HG03457 (cell line): ENCODE measurements around the gene TSKS.

Experiments used
- ATAC-seq: cut with Tn5 transposase; IDR thresholded peaks from one replicate; pipeline ENCODE4 v1.9.1; 2021; ENCODE audit warnings: moderate number of reproducible peaks; ENCODE audit not compliant: unreplicated experiment

TSKS gene

GRCh38 chr19:49795615-49796014, 32.5 kb upstream of the TSKS start:
- ATAC-seq = no peak

DNA sequence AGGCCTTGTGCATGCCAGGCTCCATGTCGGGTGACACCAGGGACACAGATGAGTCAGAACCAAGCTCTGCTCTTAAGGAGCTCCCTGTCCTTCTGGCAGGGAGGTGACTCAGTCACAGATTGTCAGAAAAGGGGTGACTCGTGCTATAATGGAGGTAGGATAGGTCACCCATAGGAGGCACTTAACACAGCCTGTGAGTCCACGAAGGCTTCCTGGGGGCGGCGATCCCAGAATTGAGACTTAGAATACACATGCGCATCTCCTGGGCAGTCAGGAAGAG, 30.4 kb upstream of the TSKS start:
- no peak for ATAC-seq

- no peak for ATAC-seq
These were observed 29.9 kb upstream of the TSKS start for GRCh38 chr19:49792829-49793560.

DNA sequence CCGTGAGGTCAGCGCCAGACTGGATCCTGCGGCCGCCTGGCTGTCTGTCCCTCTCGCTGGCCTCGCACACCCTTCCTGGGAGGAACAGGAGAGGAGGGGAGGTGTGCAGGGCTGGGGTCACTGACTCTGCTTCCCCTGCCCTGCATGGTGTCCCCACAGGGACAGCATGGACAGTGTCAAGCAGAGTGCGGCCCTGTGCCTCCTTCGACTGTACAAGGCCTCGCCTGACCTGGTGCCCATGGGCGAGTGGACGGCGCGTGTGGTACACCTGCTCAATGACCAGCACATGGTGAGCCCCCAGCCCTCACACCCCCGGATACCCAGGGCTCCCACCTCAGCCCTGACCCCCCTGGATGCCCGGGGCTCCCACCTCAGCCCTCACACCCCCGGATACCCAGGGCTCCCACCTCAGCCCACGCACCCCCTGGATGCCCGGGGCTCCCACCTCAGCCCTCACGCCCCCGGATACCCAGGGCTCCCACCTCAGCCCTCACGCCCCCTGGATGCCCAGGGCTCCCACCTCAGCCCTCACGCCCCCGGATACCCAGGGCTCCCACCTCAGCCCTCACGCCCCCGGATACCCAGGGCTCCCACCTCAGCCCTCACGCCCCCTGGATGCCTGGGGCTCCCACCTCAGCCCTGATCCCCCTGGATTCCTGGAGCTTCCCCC, 28.8 kb upstream of the TSKS start:
- no peak for ATAC-seq

DNA sequence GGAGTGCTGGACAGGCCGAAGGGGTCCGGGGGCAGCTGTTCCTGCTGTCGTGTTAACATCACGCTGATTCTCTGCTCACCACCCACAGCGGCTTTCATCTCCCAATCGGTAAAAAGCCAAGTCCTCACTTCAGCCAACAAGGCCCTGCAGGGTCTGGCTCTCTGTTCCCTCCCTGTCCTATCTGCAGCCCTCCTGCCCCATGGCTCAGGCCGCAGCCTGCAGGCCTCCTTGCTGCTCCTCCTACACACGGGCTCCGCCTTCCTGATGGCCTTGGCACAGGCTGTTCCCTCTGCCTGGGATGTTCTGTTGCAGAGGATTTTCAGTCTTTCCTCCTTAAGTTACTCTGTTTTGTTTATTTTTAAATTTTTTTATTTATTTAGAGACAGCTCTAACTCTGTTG, 27.8 kb upstream of the TSKS start:
- ATAC-seq = no peak

DNA sequence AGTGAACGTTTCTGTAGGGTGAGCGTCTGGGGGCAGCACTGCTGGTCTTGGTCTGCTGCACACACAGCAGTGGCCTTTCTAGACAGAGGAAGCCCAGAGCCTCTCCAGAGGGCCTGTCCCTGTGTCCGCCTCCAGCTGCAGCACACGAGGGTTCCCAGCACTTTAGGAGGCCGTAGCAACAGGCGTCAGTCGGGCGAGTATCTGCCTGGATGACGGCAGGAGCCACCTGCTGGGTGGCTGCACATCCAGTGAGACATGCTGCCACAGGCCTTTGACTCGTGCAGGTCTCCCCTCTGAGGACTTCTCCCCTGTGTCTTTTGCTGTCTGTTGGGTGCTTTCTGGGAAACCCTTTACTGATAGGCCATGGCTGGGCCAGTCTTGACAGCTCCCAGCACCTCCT, 25.8 kb upstream of the TSKS start:
- no peak for ATAC-seq

- no peak for ATAC-seq
These were observed 24.6 kb upstream of the TSKS start for GRCh38 chr19:49787746-49788145.

- no peak for ATAC-seq
These were observed 23.3 kb upstream of the TSKS start for GRCh38 chr19:49786376-49786820.

DNA sequence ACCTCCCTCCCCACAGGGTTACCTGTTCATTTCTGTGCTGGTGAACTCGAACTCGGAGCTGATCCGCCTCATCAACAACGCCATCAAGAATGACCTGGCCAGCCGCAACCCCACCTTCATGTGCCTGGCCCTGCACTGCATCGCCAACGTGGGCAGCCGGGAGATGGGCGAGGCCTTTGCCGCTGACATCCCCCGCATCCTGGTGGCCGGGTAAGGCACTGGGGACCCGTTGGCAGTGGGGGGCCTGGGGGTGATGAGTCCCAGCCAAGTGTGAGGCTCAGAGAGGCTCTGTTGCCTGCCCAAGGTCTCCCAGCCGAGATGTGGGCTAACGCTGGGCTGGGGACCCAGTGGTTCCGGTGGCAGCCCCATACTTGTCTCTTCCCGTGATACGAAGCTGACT, 19.4 kb upstream of the TSKS start:
- ATAC-seq = no peak

GRCh38 chr19:49781394-49781793, 18.3 kb upstream of the TSKS start:
- ATAC-seq = no peak

- ATAC-seq = no peak
These were observed 17.8 kb upstream of the TSKS start for GRCh38 chr19:49780861-49781260.

DNA sequence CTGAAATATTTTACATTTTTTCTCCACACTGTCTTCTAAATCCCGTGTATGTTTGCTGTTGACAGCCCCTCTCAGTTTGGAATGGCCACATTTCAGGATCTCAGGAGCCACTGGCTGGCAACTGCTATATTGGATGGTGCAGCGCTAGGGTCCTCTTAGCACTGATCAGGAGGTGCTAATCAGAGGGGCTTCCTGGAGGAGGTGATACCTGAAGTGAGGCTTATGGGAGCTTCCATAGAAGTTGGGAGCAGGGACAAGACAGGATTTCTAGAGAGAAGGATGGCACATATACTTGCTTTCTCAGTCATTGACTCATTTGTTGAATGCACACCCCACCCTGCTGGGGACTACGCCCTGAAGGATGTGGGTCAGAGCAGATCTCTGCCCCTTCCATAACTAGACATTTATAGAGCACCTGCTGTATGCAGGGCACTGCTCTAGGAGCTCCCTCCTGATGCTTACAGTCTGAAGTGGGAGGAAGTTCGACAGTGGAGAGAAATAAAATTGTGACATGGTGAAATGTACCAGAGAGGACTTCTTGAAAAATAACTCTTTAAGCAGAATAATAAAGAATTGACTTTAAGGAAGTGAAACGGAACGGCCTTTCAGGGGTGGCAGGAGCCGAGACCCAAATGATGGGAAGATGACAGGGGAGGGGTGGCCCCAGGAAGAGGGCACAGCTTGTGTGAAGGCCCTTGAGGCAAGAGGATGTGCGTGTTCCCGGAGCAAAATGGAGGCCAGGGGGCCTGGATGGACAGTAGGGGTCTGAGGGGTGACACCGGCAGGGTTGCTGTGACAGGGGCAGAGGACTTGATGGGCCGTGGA, 16.8 kb upstream of the TSKS start:
- no peak for ATAC-seq

DNA sequence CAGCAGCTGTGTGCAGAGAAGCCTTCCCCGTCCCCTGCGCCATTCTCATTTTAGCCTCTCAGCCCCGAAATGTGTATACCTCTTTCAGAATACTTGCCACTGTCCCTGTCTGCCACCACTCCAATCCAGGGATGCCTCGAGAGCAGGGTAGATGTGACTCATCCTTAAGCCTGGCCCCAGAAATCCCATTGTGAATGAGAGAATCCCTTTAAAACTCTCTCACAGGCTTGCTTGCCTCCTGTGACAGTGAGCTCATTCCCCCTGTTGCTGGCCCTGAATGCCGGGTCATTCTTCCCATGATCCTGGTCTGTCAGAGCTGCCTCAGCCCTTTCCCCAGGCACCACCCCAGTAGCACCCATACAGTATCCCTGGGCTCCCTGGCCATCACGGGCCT, 13.3 kb upstream of the TSKS start:
- ATAC-seq = no peak

DNA sequence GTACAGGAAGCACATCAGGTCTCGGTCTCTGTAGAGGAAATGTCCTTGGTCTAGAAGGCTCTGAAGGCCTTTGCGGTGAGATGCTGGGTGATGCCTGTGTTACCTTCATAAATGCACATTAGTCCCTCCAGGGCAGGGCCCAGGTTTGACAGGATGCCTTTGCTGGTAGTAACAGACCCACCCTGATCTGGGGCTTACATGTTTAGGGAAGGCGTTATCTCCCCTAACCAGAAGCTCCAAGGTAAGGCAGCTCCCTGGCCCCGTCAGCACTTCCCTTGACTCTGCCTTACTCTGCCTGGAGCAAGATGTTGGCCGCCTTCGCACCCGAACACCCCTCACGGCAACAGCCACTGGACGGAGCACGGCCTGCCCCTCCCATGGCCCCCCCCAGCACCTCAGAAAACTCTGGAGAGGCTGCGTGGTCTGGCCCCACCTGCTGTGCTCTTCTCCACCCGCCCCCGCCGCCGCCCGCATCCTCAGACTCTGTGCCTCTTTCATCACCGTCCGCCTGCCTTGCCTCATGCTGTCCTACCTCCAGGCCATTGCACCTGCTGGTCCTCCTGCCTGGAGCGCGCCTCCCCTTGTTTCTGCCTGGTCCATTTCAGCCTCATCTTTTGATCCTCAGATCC, 12.8 kb upstream of the TSKS start:
- ATAC-seq = no peak

DNA sequence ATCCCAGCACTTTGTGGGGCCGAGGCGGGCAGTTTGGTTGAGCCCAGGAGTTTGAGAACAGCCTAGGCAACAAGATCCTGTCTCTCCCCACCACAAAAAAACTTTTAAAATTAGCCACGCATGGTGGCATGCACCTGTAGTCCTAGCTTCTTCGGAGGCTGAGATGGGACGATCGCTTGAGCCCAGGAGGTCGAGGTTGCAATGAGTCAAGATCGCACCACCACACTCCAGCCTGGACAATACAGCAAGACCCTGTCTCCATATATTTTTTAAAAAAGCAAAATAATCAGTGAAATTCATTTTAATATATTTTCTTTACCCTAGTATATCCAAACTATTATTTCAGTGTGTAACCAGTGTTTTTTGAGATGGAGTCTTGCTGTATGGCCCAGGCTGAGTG, 11.9 kb upstream of the TSKS start:
- no peak for ATAC-seq

GRCh38 chr19:49773663-49774350, 10.7 kb upstream of the TSKS start:
- no peak for ATAC-seq

DNA sequence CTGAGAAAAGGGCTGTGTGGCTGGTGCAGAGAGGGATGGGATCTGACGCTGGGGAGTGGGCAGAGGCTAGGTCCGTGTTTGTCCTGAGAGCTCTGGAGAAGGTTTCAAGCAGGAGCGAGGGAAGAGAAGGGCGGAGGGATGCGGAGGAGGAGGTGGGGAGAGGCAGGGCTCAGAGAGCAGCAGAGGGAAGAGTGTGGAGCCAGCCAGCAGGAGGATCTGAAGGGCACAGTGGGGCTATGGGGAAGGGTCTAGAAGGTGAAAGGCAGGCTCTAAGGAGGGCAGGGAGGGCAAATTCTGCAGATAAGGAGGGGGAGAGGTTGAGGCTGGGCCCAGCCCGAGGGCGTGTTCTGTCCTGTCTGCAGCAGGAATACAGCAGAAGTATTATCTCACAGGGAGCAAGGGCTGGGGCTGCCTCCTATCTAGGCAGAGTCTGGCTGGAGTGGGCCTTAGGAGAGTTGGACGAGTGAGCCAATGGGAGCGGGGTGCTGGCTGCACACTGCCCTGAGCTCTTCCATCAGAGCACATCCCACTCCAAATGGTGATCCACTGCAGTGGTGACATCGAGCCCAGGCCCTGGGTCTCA, 9.8 kb upstream of the TSKS start:
- no peak for ATAC-seq

DNA sequence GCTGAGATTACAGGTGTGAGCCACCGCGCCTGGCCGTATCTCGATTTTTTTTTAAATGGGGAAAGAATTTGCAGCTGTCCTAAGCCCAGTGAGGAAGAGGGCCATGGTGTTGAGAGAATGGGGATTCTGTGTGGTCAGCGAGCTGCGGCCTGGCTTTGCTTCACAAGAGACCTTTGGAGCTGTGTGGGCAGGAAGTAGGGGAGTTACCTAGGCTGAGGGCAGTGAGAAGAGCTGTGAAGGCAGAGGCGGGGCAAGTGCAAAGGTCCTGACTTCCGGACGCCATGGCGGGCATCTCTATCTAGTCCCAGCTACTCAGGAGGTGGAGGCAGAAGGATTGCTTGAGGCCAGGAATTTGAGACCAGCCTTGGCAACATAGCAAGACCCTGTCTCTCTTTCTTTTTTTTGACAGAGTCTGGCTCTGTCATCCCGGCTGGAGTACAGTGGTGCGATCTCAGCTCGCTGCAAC, 8.6 kb upstream of the TSKS start:
- no peak for ATAC-seq

GRCh38 chr19:49770529-49770928, 7.4 kb upstream of the TSKS start:
- ATAC-seq = no peak

DNA sequence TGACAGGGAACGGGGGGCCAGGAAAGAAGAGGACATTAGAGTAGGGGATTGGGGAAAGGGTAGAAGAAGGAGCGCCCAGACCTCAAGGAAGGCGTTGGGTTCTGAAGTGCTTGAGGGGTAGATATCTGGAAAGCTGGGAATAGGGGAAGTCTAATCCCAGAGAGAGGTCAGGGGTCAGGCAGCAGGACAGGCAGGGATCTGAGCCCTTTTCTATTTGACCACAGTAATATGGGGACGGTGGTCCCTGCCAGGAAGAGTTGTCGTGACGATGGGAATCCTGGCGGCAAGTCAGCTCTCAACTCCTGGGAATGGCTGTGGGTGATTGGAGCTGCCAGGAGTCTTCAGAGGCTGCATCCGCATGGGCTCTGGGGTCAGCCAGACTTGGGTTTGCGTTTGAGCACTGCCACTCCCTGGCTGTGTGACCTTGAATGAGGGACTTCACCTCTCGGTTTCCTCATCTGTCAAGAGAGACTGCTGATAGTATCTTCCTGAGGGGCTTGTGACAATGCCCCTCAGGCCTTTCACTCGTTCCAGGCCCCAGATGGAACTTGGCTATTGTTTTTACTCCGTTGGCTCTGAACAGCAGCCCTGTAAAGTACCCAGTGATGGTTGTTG, 5.0 kb upstream of the TSKS start:
- no peak for ATAC-seq
